Stimulated activated CD8-positive, alpha-beta memory T cell treated with anti-CD3 and anti-CD28 coated beads, Interleukin-12 subunit alpha, Interleukin-12 subunit beta, amount 100 ng/mL, for 4 hours (primary cell): ENCODE results near the gene C20orf141.
"Not testable (repeated sequence)": the region's sequence is repeated elsewhere in the genome, so short reads cannot be mapped to it uniquely, and the experiment has no call there.

Source experiments
- DNase-seq: peaks from one replicate; pipeline ENCODE4 v3.0.0-alpha.2; 2020; ENCODE audit warnings: low read depth

The C20orf141 gene

DNA sequence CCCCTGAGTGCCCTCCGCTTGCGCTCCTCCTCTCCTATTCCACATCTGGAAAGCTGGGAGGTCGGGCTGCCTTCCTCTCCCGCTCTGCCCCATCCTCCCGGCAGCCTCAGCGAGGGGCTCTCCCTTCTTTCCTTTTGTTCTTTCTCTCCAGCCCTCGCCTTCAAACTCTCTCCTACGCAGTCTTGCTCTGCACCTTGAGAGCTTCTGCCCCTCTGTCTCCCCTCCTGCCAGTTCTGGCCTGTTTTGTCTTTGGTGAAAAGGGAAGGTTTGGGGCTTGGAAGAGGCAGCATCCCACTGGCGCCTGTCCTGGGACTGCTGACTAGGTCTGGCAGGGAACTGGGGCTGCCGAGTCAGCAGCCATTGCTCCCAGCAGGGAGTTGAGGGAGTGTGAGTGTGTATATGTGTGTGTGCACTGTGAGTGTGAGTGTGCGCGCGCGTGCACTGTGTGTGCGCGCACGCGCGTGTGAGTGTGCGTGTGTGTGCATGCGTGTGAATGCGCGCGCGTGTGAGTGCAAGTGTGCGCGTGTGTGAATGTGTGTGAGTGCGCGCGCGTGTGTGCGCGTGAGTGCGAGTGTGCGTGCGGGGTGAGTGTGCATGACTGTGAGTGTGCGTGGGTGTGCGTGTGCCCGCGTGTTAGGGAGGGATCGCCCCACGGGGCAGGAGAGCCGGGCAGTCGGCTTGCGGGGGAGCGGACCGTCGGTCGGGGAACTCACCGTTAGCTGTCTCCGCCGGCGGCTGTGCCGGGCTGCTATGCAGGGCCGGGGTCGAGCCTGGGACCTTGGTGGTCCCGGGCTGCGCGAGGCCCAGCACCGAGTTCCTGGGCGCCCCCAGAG, 14.9 kb upstream of the C20orf141 start:
- DNase-seq, result no peak

- DNase-seq, result no peak
These were observed 14.1 kb upstream of the C20orf141 start, which contains the start of gene CPXM1 for GRCh38 chr20:2800521-2801285. Gene CPXM1 (minus strand): TSS chr20:2800627. CDS start chr20:2800572, 55 bp downstream.

DNA sequence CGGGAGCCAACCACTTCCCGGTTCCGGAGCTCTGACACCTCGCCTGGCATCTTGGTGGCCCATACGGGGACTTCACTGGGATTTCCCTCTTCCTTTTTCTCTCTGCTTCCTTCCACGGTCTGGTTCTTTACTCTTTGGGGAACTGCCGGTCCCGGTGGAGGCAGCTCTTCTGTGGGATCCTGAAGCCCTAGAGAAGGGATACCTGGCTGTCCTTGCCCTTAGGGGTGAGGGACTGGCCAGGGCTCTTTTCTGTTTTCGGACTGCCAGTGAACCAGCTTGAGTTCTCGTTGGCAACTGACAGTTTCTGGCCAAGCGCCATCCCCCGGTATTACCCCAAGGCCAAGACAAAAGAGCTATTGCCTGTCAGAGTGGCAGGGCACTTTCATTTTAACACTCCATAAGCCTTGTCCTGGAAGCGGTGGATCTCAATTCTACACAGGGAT, 13.5 kb upstream of the C20orf141 start:
- DNase-seq, result no peak

GRCh38 chr20:2804041-2804828, 10.6 kb upstream of the C20orf141 start:
- no peak for DNase-seq

DNA sequence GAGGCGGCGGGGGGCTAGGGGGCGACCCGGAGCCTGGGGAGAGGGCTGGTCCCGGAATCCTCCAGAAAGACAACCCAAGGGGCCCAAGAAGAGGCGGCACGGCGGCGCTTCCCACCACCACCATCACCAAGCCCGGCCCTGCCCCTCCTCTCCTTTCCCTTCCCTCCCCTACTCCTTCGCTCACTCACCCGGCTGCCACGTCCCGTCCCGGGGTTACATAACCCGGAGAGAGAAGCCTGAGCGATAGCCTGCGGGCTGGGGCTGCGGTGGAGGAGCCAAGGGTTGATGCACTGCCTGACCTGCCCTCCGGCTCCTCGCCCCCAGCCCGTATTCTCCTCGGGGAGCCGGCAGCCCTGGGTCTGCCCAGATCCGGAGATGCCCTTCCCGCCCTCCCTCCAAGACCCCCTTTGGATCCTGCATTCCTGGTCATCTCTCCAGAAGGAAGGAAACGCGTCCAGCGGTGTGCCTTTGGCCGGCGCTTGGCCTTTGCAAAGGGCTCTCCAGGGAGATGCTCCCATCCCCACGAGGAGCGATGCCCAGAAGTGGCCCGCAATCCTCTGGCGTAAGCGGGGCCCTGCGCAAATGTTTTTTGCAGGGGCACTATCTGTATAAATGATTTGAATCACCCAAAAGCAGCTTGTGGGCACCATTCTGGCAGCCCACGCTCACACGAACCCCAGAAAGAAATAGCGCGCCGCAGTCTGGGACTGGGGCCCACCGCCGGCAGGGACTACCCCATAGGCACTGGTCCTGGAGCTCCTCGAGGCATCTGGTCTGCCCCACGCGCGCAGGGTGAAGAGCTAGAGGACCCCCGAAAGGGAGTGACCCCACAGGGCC, 9.7 kb upstream of the C20orf141 start:
- no peak for DNase-seq

GRCh38 chr20:2805689-2806350, 9.0 kb upstream of the C20orf141 start:
- no peak for DNase-seq

DNA sequence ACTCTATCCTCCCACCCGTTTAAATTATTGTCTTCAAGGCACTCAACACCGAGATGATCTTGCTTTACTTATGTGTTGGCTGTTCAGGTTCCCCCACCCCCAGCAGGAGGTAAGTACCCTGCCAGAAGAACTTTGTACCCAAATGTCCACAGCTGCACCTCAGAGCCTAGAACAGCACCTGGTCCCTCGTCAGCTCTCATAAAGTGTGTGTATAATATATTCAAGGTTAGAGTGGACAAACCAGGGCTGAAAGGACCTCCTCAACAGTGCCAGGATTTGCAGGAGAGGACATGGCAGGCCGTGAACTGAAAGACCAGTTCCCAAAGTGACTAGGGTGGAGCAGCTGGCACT, 8.5 kb upstream of the C20orf141 start:
- no peak for DNase-seq

DNA sequence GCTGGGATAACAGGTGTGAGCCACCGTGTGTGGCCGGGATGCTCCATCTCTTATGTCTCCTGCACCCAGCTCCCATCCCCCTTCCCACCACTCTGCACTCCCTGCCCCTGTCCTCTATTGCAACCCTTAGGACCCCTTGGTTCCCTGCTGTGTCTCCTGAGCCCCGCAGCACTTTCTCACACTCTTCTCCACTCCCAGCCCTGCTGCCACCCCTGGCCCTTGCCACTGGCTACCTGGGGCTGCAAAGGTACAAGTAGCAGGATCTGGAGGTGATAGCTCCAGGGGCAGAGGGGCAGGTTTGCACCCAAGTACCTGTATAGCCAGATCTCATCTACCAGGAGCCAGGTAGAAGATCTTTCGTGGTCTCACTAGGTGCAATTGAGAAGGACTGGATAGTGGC, 7.8 kb upstream of the C20orf141 start:
- no peak for DNase-seq

DNA sequence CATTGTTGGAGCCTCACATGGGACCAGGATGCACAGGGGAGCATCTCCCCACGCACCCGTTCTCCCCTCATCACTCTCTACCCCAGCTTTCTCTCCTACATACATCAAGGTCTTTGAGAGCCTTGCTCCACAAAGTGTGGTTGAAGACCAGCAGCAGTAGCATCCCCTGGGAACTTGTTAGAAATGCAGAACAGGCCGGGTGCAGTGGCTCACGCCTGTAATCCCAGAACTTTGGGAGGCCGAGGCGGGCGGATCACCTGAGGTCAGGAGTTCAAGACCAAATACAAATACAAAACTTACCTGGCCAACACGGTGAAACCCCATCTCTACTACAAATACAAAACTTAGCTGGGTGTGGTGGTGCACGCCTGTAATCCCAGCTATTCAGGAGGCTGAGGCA, 6.9 kb upstream of the C20orf141 start:
- not testable (repeated sequence) for DNase-seq

DNA sequence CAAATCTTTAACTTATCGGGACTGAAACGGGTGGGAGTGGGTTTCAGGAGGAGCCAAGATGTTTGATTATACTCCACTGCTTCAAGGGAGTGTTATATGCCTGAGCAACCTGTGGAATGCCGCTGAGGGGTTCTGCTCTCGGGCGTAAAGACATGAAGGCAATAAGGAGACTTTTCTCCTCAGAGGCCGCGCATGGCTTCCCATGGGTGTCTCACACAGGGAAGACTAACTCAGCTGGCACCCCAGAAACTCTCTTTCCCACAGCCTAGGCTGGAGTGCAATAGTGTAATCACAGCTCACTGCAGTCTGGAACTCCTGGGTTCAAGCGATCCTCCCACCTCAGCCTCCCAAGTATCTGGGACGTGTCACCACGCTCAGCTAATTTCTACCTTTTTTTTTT, 5.1 kb upstream of the C20orf141 start:
- DNase-seq, result no peak

DNA sequence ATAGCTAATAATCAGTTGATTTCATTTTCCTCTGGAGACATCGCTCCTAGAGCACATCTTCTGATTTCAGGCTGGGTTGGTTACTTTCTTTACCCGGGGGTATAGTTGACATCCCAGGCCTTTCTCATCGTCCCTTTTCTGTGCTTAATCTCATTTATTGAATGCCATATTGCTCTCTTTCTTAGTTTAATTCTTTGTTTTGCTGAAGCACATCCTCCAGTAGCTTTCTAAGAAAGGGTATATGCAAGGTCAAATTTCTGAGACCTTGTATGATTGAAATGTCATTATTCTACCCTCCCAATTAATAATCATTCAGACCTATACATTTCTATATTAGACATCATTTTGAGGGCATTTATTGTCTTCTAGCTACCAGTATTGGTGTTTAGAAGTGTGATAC, 2.6 kb upstream of the C20orf141 start:
- DNase-seq, result no peak

GRCh38 chr20:2814076-2814475, 711 bp upstream of the C20orf141 start:
- no peak for DNase-seq

GRCh38 chr20:2815242-2815900, 584 bp downstream of the C20orf141 start:
- DNase-seq, result no peak

DNA sequence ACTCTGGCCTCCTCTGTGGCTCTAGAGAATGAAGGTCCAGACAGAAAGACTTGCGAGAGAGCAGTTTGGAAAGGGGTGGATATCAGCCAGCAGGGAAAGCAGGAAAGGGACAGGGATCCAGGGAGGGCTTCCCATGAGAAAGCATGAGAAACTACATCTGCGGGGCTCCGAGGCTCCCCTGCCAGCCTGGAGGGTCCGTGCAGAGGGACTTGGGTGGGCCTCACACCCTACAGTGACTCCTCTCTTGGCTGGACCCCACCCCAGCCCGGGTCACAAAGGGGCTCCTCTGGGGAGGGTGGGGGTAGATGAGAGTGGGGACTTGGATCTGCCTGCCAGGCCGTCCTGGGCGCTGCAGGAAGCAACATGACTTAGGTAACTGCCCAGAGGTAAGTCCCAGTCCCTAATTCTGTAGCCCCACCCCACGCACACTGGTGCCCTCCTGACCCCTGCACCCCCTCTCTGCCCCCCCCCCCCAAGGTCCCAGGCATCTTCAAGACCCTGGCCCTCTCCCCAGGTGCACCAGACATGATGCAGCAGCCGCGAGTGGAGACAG, 1.3 kb downstream of the C20orf141 start, which contains the start of gene TMEM239:
TSS of gene TMEM239 (plus strand) at position 335 of the 553 bp plus-strand sequence. CDS start at position 526, 191 bp downstream.
- no peak for DNase-seq

DNA sequence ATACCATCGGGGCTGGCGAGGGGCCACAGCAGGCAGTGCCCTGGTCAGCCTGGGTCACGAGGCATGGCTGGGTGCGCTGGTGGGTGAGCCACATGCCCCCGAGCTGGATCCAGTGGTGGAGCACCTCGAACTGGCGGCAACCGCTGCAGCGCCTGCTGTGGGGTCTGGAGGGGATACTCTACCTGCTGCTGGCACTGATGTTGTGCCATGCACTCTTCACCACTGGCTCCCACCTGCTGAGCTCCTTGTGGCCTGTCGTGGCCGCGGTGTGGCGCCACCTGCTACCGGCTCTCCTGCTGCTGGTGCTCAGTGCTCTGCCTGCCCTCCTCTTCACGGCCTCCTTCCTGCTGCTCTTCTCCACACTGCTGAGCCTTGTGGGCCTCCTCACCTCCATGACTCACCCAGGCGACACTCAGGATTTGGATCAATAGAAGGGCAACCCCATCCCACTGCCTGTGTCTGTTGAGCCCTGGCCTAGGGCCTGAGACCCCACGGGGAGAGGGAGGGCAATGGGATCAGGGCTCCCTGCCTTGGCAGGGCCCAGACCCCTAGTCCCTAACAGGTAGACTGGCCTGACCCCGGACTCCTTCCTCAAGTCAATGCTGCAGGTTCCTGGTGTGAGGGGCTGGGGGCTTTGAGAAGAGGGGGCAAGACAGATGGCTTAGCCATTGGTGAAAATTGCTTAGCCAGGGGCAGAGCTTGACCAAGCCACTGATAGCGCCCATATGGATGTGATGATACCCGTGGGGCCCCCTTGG, 2.0 kb downstream of the C20orf141 start:
- DNase-seq, result no peak

DNA sequence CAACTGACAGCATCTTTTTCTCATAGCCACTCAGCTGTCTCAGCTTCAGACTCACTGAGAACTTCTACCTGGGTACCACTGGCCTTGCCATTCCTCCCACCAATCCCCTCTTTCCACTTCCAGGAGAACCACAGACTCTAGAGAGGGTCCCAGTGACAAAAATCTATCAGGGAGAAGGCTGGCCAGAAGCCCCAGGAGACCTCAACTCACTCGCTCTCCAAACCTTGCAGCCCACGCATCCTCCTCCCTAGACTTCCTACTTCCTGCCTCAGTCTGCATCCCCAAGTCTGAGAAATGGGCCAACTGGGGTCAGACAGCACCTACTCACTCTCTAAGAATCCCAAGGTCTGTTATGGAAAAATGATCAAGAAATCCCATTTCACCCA, 2.5 kb downstream of the C20orf141 start:
- DNase-seq, result no peak

GRCh38 chr20:2817891-2818595, 3.3 kb downstream of the C20orf141 start:
- DNase-seq, result no peak

GRCh38 chr20:2820084-2820895, 5.5 kb downstream of the C20orf141 start:
- DNase-seq, result no peak
